Stimulated activated CD4-positive, alpha-beta T cell treated with anti-CD3 and anti-CD28 coated beads, Interleukin-4, amount 100 ng/mL, for 1 hour (primary cell): ENCODE data around the gene TMEM14C.
"Not testable (repeated sequence)": the region's sequence is repeated elsewhere in the genome, so short reads cannot be mapped to it uniquely, and the experiment has no call there.

ENCODE experiments used
- DNase-seq: peaks from one replicate; pipeline ENCODE4 v3.0.0-alpha.2; 2020

TMEM14C gene

DNA sequence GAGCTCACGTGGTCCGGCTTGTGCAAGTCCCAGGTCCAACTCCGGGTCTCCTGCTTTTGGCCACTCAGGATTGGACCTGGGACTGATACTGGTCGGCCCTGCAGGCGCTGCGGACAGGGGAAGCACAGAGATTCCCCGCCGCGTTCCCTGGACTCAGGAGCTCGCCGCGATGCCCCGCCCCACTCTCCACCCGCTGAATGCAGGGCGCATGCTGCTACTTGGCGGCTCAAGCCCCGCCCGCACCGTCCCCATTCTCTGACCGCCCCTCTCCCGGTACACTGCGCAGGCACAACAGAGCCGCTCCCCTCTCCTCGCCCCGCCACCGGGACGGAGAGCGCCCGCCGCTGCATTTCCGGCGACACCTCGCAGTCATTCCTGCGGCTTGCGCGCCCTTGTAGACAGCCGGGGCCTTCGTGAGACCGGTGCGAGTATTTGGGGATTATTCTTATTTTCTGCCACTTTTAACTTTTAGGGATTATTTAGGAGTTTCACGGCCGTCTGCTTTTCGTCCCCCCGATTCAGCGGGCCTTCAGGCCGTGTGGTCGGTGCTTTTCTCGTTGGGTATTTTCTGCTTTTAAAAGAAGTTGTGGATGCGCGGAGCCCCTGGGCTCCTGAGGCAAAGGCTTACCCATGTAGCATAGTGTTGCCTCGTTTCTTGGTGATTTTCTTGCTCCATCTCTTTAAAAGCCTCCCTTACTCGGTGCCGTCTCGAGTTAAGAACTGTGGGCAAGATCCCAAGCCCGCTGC is at the start of gene TMEM14C:
TMEM14C (plus strand) TSS at position 251 of the 747 bp plus-strand sequence. CDS start 1,544 bp downstream, outside the sequence.
- DNase-seq = peak; percentile 87

DNA sequence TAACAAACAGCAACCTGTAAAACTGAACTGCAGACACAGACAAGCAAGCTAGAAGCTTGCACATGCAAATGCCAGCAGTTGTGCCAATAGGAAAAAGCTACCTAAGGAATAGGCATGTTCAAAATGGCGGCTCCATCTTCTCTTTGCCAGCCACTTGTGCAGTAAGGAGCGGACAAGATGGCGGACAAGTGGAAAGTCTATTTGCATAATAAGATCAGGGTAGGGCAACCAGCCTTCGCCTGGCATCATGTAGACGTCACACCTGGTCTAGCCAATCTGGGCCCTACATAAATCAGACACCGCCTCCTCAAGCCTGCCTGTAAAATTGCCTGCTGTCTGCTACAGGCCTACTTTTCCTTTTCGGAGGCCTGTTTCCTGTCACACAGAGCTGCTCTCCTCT is 46.5 kb upstream of the TMEM14C start:
- DNase-seq = no peak

DNA sequence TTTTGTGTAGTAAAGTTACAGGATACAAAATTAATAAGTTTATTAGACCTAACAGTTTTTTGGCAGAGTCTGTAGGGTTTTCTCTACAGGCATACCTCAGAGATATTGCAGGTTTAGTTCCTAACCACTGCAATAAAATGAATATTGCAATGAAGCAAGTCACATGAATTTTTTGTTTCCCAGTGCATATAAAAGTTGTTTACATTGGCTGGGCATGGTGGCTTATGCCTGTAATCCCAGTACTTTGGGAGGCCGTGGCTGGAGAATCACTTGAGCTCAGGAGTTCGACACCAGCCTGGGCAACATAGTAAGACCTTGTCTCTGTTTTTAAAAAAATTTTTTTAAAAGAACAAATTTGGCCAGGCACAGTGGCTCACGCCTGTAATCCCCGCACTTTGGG is 44.4 kb upstream of the TMEM14C start:
- no peak for DNase-seq

DNA sequence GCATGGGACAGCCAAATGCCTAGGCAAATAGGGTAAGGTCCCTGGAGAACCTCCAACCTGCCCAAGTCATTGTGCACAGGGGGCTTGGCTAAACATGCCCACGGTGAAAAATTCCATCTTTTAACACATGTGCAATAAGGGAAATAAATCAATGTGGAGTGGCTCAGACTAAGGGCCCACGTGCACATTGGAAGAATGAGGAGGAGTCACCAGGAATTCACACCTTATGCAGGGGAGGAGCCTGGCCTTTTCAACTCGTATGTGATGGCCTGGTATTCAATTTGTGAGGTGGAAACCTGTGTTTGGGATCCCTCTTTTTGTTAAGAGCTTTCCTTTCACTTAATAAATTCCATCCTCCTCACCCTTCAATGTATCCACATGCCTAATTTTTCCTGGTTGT is 41.1 kb upstream of the TMEM14C start:
- no peak for DNase-seq

DNA sequence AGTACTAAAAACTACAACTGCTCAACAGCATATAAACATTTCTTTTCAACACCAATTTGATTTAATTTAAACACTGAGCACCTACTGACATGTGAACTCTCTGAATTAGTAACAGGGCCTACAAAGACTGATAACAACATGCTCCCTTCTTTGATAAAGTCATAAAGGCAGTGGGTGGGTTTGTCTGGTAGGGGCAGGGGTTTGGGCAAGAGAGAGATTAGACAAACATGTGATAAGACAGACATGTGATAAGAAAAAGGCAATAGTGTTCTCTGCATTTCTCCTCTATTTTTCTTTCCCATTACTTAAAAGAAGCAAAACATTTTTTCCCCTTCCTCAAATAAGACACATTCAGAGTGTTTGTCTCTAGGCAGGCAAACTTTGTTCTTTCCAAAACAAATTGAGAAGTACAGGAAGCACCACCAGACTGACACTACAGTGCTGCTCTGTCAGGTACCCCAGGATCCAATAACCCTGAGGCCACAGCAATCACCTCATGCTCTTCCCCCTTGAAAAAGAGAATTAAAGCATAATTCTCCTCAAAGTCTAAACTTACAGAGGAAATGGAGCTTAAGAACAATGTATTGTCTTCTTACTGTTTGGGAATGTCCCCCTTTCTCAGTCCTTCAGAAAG is 40.4 kb upstream of the TMEM14C start:
- no peak for DNase-seq

DNA sequence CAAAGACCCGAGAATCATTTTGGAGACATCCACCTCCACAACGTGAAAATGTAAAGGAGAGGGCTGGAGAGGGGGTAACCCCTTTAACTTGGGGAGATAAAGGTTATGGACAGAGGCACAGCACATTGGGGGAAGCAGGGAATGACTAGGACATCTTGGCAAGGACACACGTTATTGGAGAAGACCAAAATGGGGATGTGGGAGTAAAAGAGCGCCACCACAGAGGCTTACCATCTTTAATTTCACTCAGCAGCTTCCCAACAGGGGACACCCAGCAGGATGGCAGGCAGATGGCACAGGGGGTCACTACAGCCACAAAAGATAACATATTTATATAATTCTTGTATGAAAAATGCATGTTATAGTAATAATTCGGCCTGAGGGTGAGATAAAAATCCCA is 38.3 kb upstream of the TMEM14C start:
- no peak for DNase-seq

DNA sequence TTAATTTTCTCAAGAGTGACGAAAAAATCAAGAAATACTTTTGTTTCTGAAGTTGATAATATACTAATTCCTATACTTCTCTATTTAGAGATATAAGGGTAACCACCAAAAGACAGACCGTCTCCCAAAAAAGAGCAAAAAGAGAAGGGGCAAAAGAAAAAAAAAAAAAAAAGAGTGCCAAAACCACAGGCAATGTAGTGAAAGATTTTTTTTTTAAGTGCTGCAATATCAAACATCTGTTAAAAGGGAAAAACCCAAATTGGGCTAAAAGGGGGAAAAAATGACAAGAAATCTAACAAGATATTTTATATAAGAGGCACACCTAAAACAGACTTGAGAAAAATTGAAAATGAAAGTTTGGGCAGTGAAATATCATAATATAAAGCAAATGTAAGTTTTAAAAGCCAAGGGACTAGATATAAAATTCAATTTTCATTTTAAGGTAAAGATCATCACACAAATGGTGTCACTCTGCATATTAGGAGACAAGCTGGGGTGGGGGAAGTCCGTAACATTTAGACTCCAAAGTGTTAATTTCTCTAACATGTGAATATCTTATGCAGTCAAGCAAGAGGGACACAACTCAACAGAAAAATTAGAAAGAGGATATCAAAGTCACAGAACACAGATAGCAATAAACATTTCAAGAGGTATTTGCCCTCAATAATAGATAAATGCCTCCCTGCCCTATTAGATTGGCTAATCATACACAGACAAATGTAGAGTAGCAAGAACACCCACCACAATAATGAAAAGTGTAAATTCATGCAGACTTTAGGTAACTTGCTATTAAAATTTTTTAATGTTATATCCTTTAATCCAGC is 37.6 kb upstream of the TMEM14C start:
- DNase-seq = no peak

DNA sequence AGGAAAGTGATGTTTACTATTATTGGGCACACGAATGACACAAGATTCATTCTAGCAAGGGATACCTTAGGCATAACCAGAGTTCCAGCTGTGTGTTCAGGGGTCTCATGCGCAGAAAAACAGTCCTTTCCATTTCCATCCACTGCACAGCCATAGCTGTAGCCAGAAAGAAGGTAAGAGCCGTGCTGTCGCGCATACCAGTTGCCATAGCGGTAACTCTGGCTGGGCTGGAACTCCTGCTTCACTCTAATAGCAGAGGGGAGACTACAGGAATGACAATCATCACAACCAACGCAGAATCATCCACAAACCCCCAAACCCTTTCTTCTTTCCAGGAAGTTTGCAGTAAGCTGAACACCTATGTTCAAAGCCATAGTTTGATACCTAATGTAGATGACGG is 36.0 kb upstream of the TMEM14C start:
- DNase-seq = no peak

DNA sequence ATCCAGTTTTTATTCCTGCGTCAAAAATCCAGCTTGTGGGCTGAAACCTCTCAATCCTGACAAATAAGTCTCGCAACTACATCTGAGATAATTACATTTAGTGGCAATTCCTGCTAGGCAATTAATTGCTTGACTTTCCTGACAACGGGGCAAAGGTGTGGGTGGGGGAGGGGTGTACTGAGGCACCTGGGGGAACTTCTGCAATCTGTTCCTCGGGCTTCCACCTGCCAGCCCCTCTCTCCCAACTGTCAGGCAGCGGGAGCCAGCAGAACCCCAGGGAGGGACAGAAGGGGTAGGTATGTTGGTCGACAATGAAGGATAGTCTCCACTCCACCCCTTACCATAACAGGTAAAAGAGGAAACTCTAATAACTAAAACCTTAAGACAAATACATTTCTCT is 35.3 kb upstream of the TMEM14C start:
- DNase-seq = no peak

DNA sequence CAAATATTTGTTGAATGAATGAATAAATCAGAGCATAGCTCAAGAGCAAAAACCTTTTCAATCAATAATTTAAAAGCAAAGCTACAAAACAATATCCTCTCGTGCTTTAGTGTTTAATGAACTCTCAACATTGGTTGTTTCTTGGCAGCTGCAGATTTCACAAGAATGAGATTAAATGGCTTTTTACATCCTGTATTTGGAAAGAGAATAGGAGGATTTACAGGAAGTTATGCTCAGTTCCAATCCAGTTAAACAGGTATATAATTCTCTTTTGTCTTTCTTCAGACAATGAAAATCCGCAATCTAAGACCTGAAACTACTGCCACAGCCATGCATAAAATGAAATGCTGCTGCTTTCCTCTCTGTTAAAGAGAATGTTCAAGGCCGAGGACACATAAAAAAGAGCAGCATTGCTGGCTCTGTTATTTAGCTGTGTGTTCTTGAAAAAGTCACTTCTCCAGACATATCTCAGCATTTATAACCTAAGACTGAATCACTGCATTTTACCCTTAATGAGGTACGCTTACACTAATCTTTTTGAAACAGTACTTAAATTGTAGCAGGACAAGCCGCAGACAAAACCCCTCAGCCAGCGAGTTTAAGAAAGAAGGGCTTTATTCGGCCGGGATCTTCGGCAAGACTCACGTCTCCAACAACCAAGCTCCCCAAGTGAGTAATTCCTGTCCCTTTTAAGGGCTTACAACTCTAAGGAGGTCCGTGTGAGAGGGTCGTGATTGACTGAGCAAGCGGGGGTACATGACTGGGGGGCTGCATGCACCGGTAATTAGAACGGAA is 32.0 kb upstream of the TMEM14C start:
- no peak for DNase-seq

DNA sequence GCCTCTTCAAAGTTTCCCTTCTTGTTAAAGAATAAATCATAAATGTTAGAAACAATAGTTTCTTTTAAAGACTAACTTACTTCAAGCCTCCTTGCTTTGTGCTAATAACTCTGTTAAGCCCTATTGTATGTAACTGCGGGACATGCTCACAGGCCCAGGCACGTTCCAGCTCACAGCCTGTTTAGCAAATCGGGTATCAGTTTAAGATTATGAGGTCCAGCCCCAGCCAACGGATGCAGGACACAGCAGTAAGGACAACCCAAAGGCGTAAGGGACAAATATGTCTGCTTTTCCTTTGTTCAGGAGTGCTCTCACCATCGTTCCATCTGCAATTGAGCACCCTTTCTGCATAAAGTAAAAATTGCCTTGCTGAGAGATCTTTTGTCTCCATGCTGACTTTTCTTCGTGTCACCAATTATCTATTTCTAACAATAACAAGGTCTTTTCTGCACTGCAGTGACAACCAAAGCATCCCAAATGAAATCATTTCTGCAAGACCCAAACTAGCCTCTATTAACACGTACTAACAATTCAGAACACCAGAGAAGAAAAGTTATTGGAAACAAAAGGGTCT is 29.8 kb upstream of the TMEM14C start:
- no peak for DNase-seq

DNA sequence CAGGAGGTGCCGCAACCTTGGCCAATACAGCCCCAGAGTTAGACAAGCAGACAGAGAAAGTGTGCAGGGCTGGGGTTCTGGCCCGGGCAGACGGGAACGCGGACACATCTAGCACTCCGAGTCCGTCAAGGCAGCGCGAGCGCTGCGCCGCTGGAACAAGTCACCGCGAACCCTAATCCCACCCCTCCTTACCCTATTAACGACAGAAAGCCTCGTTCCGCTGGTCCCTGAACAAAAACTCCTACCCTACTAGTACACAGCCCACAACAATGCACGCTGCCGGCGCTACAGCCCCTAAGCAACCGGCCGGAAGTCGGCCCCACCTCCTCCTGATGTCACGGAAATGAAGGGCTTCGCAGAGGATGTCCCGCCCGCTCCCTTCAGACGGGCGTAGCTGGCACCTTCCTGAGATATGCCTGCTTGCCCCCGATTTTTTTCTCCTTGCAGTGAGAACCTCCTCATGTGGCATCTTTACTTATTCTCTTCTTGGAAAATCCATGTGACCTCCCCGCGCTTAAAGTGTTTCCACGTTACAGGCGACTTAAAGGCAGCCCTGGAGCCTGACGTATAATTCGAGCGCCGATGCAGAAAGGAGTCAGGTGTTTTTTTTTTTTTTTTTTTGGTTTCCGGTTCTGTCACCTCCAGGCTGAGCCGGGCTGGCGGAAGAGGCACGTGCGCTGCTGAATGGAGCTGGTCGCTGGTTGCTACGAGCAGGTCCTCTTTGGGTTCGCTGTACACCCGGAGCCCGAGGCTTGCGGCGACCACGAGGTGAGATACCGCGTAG is 28.4 kb upstream of the TMEM14C start, which contains the start of the genes C6orf52 and PAK1IP1:
C6orf52 (minus strand) TSS at position 315 of the 784 bp plus-strand sequence. CDS start 7,066 bp downstream, outside the sequence.
PAK1IP1 (plus strand) TSS at position 671 of the 784 bp plus-strand sequence; CDS start at position 685, 14 bp downstream.
- DNase-seq = peak; percentile 89

DNA sequence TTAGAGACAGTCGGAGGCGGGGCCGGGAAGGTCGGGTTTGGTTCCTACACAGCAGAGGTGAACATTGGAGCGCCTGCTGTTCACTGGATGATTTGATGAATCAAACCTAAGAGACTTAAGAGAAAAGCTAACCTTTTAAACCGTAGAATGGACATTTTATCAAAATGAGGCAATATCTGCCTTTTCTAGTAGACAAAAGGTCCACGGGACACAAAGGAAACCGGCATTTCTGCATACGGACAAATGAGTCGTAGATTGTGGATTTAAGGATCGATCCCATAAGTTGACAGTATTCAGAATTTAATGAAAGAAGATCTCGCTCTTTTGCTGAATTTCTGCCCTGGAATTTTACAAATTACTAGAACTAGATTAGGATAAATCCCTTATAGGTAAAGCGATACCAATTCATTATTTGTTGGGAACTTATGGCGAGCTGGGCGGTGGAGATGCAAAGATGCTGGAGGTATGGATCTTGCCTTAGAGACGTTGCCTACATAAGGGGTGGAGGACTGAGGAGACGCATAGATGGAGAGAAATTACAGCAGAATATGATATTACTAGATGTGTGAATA is 27.7 kb upstream of the TMEM14C start:
- DNase-seq = no peak

DNA sequence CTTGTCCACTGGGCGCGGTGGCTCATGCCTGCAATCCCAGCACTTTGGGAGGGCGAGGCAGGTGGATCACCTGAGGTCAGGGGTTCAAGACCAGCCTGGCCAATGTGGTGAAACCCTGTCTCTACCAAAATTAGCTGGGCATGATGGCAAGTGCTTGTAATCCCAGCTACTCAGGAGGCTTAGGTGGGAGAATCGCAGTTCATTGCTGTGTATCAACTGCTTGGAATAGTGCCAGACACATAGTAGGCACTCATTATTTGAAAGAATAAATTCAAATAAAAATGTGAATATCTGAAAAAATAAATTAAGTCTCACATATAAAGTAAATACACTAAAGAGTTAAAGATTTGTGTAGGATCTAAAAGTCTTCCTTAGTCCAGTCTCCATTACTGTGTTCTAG is 26.2 kb upstream of the TMEM14C start:
- no peak for DNase-seq

DNA sequence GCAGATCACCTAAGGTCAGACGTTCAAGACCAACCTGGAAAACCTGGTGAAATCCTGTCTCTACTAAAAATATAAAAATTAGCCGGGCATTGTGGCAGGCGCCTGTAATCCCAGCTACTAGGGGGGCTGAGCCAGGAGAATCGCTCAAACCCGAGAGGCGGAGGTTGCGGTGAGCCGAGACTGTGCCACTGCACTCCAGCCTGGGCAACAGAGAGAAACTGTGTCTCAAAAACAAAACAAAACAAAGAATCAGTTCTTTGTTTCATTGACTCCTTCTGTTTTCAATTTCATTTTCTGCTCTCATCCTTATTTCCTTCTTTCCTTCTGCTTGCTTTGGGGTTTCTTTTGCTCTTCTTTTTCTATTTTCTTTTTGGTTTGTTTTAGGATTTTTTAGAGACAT is 8.9 kb upstream of the TMEM14C start:
- no peak for DNase-seq

DNA sequence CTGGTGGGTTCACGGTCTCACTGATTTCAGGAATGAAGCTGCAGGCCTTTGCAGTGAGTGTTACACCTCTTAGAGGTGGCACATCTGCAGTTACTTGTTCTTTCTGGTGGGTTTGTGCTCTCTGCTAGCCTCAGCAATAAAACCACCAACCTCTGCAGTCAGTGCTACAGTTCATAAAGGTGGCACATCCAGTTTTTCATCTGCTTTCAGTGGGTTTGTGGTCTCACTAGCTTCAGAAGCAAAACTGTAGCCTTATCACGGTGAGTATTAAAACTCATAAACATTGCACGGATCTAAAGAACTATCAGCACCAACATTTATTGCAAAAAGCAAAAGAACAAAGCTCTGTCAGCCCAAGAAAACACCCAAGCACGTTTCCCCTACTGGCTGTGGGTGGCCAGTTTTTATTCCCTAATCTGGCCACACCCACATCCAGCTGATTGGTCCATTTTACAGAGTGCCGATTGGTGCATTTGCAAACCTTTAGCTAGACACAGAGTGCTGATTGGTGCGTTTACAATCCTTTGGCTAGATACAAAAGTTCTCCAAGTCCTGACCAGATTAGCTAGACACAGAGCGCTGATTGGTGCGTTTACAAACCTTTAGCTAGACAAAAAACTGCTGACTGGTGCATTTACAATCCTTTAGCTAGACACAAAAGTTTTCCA is 3.4 kb upstream of the TMEM14C start:
- DNase-seq = peak; percentile 24

DNA sequence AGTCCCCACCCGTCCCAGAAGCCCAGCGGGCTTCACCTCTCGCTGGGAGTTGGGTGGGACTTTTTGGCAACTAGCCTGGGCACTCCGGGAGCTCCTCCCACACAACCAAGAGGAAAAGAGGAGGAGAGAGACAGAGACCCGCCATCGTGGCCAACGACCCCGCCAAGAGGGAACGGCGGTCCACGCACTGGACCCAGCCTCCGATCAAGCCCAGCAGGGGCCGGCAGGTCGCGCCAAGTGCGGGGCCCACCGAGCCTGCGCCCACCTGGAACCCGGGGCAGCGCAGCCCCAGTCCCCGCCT is 3.0 kb upstream of the TMEM14C start:
- DNase-seq = no peak

DNA sequence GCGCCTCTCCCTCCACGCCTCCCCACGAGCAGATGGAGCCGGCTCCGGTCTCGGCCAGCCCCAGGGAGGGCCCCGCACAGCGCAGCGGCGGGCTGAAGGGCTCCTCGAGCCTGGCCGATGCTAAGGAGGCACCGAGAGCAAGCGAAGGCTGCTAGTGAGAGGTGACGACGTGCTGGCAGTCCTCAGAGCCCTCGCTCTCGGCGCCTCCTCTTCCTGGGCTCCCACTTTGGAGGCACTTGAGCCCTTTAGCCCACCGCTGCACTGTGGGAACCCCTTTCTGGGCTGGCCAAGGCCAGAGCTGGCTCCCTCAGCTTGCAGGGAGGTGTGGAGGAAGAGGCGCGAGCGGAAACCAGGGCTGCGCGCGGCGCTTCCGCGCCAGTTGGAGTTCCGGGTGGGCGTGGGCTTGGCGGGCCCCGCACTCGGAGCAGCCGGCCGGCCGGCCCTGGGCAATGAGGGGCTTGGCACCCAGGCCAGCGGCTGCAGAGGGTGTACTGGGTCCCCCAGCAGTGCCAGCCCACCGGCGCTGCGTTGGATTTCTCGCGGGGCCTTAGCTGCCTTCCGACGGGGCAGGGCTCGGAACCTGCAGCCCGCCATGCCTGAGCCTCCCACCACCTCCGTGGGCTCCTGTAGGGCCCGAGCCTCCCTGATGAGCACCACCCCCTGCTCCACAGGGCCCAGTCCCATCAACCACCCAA is 2.5 kb upstream of the TMEM14C start:
- DNase-seq = peak; percentile 60

DNA sequence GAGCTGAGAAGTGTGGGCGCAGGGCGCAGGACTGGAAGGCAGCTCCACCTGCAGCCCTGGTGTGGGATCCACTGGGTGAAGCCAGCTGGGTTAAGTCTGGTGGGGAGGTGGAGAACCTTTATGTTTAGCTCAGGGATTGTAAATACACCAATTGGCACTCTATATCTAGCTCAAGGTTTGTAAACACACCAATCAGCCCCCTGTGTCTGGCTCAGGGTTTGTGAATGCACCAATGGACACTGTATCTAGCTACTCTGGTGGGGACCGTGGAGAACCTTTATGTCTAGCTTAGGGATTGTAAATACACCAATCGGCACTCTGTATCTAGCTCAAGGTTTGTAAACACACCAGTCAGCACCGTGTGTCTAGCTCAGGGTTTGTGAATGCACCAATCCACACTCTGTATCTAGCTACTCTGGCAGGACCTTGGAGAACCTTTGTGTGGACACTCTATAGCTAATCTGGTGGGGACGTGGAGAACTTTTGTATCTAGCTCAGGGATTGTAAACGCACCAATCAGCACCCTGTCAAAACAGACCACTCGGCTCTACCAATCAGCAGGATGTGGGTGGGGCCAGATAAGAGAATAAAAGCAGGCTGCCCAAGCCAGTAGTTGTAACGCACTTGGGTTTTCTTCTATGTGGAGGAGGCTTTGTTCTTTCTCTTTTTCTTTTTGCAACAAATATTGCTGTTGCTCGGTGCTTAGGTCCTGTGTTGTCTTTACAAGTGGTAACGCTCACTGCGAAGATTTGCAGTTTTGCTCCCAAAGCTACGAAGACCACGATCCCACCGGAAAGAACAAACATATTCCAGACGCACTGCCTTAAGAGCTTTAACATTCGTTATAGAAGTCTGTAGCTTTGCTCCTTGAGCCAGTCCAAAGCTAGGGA is 1.7 kb upstream of the TMEM14C start:
- not testable (repeated sequence) for DNase-seq
